Measurements from ENCODE around the gene SPOCK2.

Gene SPOCK2

DNA sequence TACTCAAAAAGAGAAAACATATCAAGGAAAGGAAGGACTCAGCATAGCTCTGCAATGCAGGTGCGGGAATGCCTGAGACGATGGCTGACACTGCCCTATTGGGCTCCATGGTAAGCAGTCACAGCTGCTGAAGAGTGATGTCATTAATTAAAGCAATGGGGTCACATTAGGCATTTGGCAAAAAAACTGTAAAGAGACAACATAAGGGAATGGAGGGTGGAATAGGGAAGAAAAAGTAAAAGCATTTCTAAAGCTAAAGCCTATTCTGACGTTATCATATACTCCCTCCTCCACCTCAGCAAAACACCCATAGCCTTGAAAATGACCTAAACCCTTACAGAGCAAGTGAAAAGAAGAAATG lies 38.5 kb upstream of the SPOCK2 start:
- TF ChIP-seq, protein P1, sequence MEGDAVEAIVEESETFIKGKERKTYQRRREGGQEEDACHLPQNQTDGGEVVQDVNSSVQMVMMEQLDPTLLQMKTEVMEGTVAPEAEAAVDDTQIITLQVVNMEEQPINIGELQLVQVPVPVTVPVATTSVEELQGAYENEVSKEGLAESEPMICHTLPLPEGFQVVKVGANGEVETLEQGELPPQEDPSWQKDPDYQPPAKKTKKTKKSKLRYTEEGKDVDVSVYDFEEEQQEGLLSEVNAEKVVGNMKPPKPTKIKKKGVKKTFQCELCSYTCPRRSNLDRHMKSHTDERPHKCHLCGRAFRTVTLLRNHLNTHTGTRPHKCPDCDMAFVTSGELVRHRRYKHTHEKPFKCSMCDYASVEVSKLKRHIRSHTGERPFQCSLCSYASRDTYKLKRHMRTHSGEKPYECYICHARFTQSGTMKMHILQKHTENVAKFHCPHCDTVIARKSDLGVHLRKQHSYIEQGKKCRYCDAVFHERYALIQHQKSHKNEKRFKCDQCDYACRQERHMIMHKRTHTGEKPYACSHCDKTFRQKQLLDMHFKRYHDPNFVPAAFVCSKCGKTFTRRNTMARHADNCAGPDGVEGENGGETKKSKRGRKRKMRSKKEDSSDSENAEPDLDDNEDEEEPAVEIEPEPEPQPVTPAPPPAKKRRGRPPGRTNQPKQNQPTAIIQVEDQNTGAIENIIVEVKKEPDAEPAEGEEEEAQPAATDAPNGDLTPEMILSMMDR (IDR thresholded peaks at IDR 0.05; ENCODE audit: low read depth, low read length): no peak

DNA sequence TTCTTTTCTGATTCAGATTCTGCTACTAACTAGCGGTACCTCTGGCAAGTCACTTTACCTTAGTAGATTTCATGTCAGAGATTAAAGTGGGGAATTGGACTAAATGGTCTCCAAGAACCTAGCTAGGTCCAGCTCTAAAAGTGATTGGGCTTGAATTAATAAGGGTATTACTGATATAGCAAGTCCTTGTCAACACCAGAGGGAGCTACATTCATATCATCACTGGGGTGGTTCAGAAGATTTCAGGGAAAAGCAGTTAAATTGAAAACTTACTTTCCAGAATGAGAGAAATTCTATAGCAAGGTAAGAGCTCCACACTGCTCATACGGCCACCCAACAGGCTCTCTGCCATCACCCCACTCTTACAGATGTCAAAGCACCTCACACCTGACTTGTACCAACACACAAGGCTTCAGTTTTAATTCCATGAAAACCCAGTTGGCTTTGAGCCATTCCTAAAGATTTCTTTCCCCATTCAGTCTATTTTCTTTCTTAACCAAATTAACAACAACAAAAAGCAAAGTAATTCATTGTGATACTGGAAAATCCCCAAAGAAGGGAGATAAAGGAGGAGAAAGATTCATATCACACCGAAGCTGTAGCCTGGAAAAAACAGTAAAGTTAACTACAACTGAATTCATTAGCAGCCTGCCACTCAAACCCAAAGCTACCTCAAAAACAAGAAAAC lies 38.0 kb upstream of the SPOCK2 start:
- TF ChIP-seq, protein P1 (IDR thresholded peaks at IDR 0.05; ENCODE audit: low read depth, low read length): peak; percentile 19; the same call in 1 of the 2 replicates
- no peak overlapping the region for H3K4me3 ChIP-seq (ENCODE audit: low read depth, low read length)

More for the DNA sequence above, 38.5 kb upstream of the SPOCK2 start:
- no peak overlapping the region for H3K4me3 ChIP-seq (ENCODE audit: low read depth, low read length)

DNA sequence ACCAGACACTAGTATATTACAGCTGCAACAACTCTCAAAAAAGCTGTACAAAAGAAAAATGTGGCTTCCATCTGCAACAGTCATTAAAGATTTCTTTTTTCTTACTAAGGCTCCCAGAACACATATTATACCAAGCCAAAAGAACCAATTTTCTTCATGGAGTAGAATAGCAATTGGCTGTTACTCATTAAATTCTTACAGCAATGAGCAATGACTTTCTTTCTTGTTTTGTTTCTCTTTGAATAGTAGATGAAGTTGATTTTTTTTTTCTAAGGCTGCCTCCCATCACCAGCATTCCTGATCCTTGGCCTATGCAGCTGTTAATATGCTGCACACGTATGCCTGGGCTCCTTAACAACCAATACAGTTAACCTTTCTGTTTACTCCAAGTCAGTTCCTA lies 36.6 kb upstream of the SPOCK2 start:
- H3K4me3 ChIP-seq (ENCODE audit: low read depth, low read length): no peak overlapping the region
- TF ChIP-seq, protein P1 (IDR thresholded peaks at IDR 0.05; ENCODE audit: low read depth, low read length): no peak

DNA sequence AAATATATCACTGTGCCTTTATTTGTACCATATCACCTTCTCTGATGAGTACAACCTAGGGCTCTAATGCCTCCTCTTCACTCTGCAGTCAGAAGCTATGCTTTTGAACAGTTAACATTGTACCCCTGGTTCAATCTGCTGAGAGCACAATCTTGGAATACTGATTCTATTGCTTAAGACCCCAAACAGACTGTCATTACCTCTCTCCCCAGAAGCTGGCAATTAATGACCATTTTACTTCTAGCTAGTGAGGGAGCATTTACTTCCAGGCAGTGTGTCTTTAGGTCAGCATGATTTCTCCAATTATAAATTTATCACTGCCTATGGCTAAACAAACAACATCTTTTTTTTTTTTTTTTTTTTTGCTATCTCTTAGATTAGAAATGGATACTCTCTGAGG lies 36.0 kb upstream of the SPOCK2 start:
- TF ChIP-seq, protein P1 (IDR thresholded peaks at IDR 0.05; ENCODE audit: low read depth, low read length): no peak
- H3K4me3 ChIP-seq (ENCODE audit: low read depth, low read length): no peak overlapping the region

GRCh38 chr10:72123616-72124015 lies 35.3 kb upstream of the SPOCK2 start:
- TF ChIP-seq, protein P1 (IDR thresholded peaks at IDR 0.05; ENCODE audit: low read depth, low read length): no peak
- H3K4me3 ChIP-seq (ENCODE audit: low read depth, low read length): no peak overlapping the region

GRCh38 chr10:72122221-72122620 lies 33.9 kb upstream of the SPOCK2 start:
- TF ChIP-seq, protein P1 (IDR thresholded peaks at IDR 0.05; ENCODE audit: low read depth, low read length): no peak
- H3K4me3 ChIP-seq (ENCODE audit: low read depth, low read length): no peak overlapping the region

DNA sequence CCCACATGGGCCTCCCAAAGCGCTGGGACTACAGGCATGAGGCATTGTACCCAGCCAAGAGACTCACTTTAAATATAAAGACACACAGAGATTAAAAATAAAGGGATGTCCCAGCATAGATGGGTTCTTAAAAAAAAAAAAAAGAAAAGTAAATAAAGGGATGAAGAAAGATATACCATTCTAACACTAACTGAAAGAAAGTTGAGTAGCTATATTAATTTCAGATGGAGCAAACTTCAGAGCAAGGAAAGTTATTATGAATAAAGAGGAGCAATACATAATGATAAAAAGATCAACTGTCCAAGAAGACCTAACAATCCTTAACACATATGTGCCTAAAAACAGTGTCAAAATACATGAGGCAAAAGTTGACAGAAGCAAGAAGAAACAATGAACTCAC lies 33.0 kb upstream of the SPOCK2 start:
- TF ChIP-seq, protein P1 (IDR thresholded peaks at IDR 0.05; ENCODE audit: low read depth, low read length): no peak
- no peak overlapping the region for H3K4me3 ChIP-seq (ENCODE audit: low read depth, low read length)

All from WI38 (cell line).